Endothelial cell of umbilical vein (primary cell): Measurements from ENCODE around the gene DEFB108B. TPM values are rescaled to one million over a fixed set of nuclear protein-coding genes. Genes with fewer than 3 reads are reported as not detected.
"Not testable (repeated sequence)": the region's sequence is repeated elsewhere in the genome, so short reads cannot be mapped to it uniquely, and the experiment has no call there.

Experiments used
- BruUV-seq: library from RNA; stranded (reverse); fragments of 400-500 nt; replicated peaks from 2 replicates; lab custom pipeline; 2021; lab: Mats Ljungman, UMichigan
- CTCF ChIA-PET: fragments of 300-600, 350-600 bp; sonication (Branson Sonifier 250); formaldehyde crosslinking; loops from one replicate; lab custom pipeline; 2021; ENCODE audit warnings: antibody characterized with exemption, inconsistent platforms; lab: Charles Lee
- POLR2A ChIA-PET: fragments of 300-600, 350-600 bp; sonication (Branson Sonifier 250); formaldehyde crosslinking; loops from one replicate; lab custom pipeline; 2021; ENCODE audit warnings: antibody characterized with exemption, inconsistent platforms; lab: Charles Lee
- DNase-seq: peaks from one replicate; pipeline ENCODE4 v3.0.0-alpha.2; 2011; ENCODE audit warnings: low read depth, low spot score
- FAIRE-seq: peaks from 2 replicates; lab custom pipeline; 2011; peaks lifted over from hg19 to GRCh38; lab: Jason Lieb, UNC
- H2AFZ ChIP-seq: 2 replicates; pipeline ENCODE4 v1.6.0; 2012; ENCODE audit warnings: low read depth, low read length, control low read depth, inconsistent platforms
- H3K27ac ChIP-seq: 2 replicates; pipeline ENCODE4 v1.5.1; 2011; ENCODE audit warnings: low read depth, mild to moderate bottlenecking, control low read depth, low read length, moderate library complexity; ENCODE audit not compliant: insufficient read depth
- H3K27me3 ChIP-seq, 2 experiments: 2 replicates each; pipeline versions ENCODE4 v1.6.0 to v1.6.1; 2011; ENCODE audit warnings: low read length in 2 of 2, mixed read lengths in 1 of 2; ENCODE audit not compliant: control insufficient read depth in 2 of 2, insufficient read depth in 2 of 2
- H3K36me3 ChIP-seq, 2 experiments: 2 replicates in 1 of 2; 3 replicates in 1 of 2; pipeline ENCODE4 v1.5.1; 2011; ENCODE audit warnings: low read length in 2 of 2, mild to moderate bottlenecking in 1 of 2, moderate library complexity in 1 of 2; ENCODE audit not compliant: control insufficient read depth in 2 of 2, insufficient read depth in 2 of 2; ENCODE audit errors: extremely low read depth in 1 of 2
- H3K4me1 ChIP-seq: 3 replicates; pipeline ENCODE4 v1.5.1; 2011; ENCODE audit warnings: mild to moderate bottlenecking, low read length; ENCODE audit not compliant: control insufficient read depth, insufficient read depth; ENCODE audit errors: extremely low read depth
- H3K4me2 ChIP-seq: 2 replicates; pipeline ENCODE4 v1.6.1; 2011; ENCODE audit warnings: low read length, control low read depth, mixed read lengths; ENCODE audit not compliant: insufficient read depth
- H3K4me3 ChIP-seq, 3 experiments: fragments of 200-600 bp in 1 of 3; sonication (generic), shearing (Covaris generic) in 1 of 3; replicated peaks in 1 of 3; 2 replicates each; pipeline ENCODE4 v1.5.1; 2011 to 2016; ENCODE audit warnings: control low read depth in 3 of 3, low read length in 3 of 3, mild to moderate bottlenecking in 2 of 3, inconsistent platforms in 1 of 3, low read depth in 1 of 3, moderate library complexity in 1 of 3; ENCODE audit not compliant: insufficient read depth in 1 of 3
- H3K79me2 ChIP-seq: 2 replicates; pipeline ENCODE4 v1.6.0; 2012; ENCODE audit warnings: low read length, inconsistent platforms; ENCODE audit not compliant: control insufficient read depth, insufficient read depth
- H3K9ac ChIP-seq: replicated peaks from 2 replicates; pipeline ENCODE3; 2011; ENCODE audit warnings: low read length, control low read depth; ENCODE audit not compliant: insufficient read depth; ENCODE audit errors: extremely low read depth
- H3K9me1 ChIP-seq: replicated peaks from 3 replicates; pipeline ENCODE4 v1.6.0; 2011; ENCODE audit warnings: mild to moderate bottlenecking, low read length; ENCODE audit not compliant: control insufficient read depth, insufficient read depth; ENCODE audit errors: extremely low read depth
- H3K9me3 ChIP-seq: replicated peaks from 2 replicates; pipeline ENCODE4 v1.5.1; 2012; ENCODE audit warnings: low read length, inconsistent platforms; ENCODE audit not compliant: control insufficient read depth, insufficient read depth
- H4K20me1 ChIP-seq: replicated peaks from 2 replicates; pipeline ENCODE3; 2011; ENCODE audit warnings: mild to moderate bottlenecking, low read length; ENCODE audit not compliant: control insufficient read depth, insufficient read depth; ENCODE audit errors: extremely low read depth
- dilution Hi-C: fragments of 300-500 bp; cut with MboI; formaldehyde crosslinking; loops from one replicate; pipeline ENCODE4 v1.15.0; 2019; ENCODE audit warnings: low sequenced_read_pairs; ENCODE audit not compliant: extremely low pct_ligation_motif_present
- intact Hi-C: fragments of 100-400 bp; cut with micrococcal nuclease; formaldehyde crosslinking; loops from one replicate; pipeline ENCODE4 v1.10.0; 2022
- polyA plus RNA-seq, 4 experiments: library from polyadenylated mRNA; depleted of rRNA in 3 of 4; stranded (reverse) in 3 of 4; unstranded in 1 of 4; fragments of >200 nt; gene quantifications; 2 replicates each; pipeline versions ENCODE4 v1.2.1 to v1.2.3, GENCODE V29; 2011 to 2012; ENCODE audit warnings: missing spikeins in 1 of 4
- total RNA-seq: library from RNA; stranded (reverse); gene quantifications from 2 replicates; pipeline ENCODE4 v1.2.3, GENCODE V29; 2021

DEFB108B gene
- total and polyA plus RNA-seq, 2 donors (not counting 3 experiments of a cell fraction or from before 2014, with no cell fraction given) = not detected

DNA sequence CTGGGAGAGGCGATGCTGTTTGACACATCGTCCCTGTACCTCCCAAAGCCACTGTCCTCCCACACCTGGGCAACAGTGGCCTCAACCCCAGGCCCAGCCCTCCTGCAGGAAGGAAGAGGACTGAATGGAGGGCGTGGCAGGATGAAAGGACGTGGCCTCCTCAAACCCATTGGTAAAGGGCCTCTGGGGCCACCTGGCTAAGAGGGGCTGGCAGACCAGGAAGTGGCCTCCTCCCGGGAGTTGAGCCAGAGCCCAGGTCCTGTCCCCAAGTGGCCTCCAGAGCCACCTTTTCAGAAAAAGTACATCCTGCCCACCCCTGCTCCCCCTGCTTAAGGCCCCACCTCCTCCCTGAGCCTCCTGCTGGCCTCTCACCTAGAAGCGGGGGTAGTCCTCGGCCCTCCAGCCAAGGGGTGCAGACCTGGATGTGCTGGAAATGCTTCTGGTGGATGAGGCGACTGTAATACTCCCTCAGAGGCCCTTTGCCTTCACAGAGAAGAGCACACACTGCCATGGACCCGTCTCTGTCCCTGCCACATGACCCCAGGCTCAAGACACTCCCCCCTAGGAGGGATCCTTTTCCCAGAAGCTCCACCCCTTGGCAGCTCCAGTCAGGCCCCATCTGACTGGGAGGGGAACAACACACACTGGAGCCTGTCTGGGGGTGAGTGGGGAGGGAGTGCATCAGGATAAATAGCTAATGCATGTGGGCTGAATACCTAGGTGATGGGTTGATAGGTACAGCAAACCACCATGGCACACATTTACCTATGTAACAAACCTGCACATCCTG, 28.6 kb upstream of the DEFB108B start:
- H3K79me2 ChIP-seq, POLR2A ChIA-PET, H4K20me1 ChIP-seq, H3K4me3 ChIP-seq, H3K36me3 ChIP-seq, H3K9me3 ChIP-seq, CTCF ChIA-PET, H3K9ac ChIP-seq, H3K27me3 ChIP-seq, H3K4me2 ChIP-seq, FAIRE-seq, intact Hi-C loops, H3K9me1 ChIP-seq, H2AFZ ChIP-seq, H3K4me1 ChIP-seq, dilution Hi-C loops, H3K27ac ChIP-seq, DNase-seq, BruUV-seq: not testable (repeated sequence)

DNA sequence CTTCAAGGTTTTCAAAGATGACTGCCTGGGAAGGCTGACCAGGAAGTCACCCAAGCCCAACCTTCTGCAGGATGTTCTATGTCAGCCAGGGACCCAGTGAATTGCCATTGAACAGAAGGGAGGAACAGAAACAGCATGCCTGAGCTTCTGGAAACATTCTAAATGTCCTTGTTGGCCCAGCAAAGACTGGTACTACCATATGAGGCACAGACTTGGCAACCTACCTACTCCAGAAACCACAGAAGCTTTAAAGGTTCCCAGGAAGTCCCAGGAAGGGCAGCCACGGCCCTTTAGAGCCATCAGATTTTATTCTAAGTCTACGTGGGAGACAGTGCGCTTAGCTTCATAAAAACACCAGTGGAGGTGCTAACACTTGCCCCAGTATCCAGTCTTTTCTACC, 20.5 kb upstream of the DEFB108B start:
- H3K9me3 ChIP-seq, H3K4me2 ChIP-seq, H3K4me1 ChIP-seq, H4K20me1 ChIP-seq, H3K27me3 ChIP-seq, dilution Hi-C loops, H3K36me3 ChIP-seq, BruUV-seq, H3K79me2 ChIP-seq, H3K9ac ChIP-seq, H3K4me3 ChIP-seq, H3K27ac ChIP-seq, DNase-seq, H3K9me1 ChIP-seq, intact Hi-C loops, H2AFZ ChIP-seq, POLR2A ChIA-PET, FAIRE-seq: not testable (repeated sequence)
- CTCF ChIA-PET = interaction anchor here (0.8 to 2.1 kb wide), 2 partner anchors 12 to 306 kb away, joined by 3 to 12 read pairs; no protein-coding TSS in a partner anchor
